Stimulated activated naive CD8-positive, alpha-beta T cell treated with anti-CD3 and anti-CD28 coated beads, Interleukin-15, amount 100 ng/mL, for 72 hours (primary cell): Measurements from ENCODE around the gene MXI1.
"Not testable (repeated sequence)": the region's sequence is repeated elsewhere in the genome, so short reads cannot be mapped to it uniquely, and the experiment has no call there.

Experiments
- ATAC-seq: fragments of 150-1000 bp; cut with Tn5 transposase; 2 replicates; pipeline ENCODE4 v1.10.0; 2021; ENCODE audit warnings: mild to moderate bottlenecking, moderate library complexity
- DNase-seq, 2 donors: peaks; one replicate each; pipeline ENCODE4 v3.0.0; 2021 to 2022
- H3K27ac Mint-ChIP-seq, 2 donors: one replicate each; pipeline ENCODE4 v1.8.0; 2022; ENCODE audit warnings: mild to moderate bottlenecking in 2 of 2, mixed read lengths in 2 of 2, moderate library complexity in 2 of 2
- H3K27me3 Mint-ChIP-seq: one replicate; pipeline ENCODE4 v1.8.0; 2022; ENCODE audit warnings: mixed read lengths
- H3K4me1 Mint-ChIP-seq: one replicate; pipeline ENCODE4 v1.8.0; 2022; ENCODE audit warnings: mild to moderate bottlenecking, mixed read lengths
- H3K4me3 Mint-ChIP-seq, 2 donors: one replicate each; pipeline ENCODE4 v1.8.0; 2022; ENCODE audit warnings: mild to moderate bottlenecking in 2 of 2, mixed read lengths in 2 of 2, moderate library complexity in 1 of 2
- H3K9me3 Mint-ChIP-seq, 2 donors: one replicate each; pipeline ENCODE4 v1.8.0; 2022; ENCODE audit warnings: mixed read lengths in 2 of 2

MXI1 gene

DNA sequence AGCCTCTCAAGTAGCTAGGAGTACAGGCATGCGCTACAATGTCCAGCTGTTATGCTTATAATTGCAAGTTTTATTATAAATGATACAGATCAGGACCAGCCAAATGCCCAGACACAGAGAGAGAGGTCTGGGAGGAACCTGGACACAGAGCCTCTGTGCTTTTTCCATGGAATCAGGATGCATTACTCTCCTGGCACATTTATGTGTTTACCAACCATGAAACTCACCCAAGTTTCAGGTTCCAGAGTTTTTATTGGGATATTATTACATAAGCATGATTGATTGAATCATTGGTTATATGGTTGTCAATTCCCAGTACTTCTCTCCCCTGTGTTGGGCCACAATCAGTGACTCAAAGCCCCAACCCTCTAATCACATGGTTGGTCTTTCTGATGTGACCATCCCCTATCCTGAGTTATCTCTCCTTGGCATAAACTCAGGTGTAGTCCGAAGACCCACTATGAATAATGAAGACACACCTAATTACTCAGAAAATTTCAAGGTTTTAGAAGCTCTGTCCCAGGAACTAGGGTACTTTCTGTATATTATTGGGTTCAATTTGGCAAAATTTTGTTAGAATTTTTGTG, 30.6 kb downstream of the MXI1 start:
- DNase-seq (no peak), ATAC-seq (no peak)
- Mint-ChIP-seq H3K9me3 (no peaks in the 10 kb centered on the region), H3K4me1 (peaks cover 17% of the 10 kb centered on the region), H3K4me3 (no peak overlapping the region), H3K27me3 (no peaks in the 10 kb centered on the region), H3K27ac (no peak overlapping the region)

GRCh38 chr10:110239892-110240291, 32.5 kb downstream of the MXI1 start:
- no peak overlapping the region for H3K4me3 Mint-ChIP-seq
- no peak overlapping the region for H3K27ac Mint-ChIP-seq
- peaks cover 17% of the 10 kb centered on the region for H3K4me1 Mint-ChIP-seq
- no peak for ATAC-seq
- no peaks in the 10 kb centered on the region for H3K9me3 Mint-ChIP-seq
- no peak for DNase-seq
- H3K27me3 Mint-ChIP-seq: no peaks in the 10 kb centered on the region

- H3K4me1 Mint-ChIP-seq: peaks cover 17% of the 10 kb centered on the region
- H3K27ac Mint-ChIP-seq: no peak overlapping the region
- ATAC-seq: no peak
Measured at GRCh38 chr10:110241407-110241806, 34.0 kb downstream of the MXI1 start.

GRCh38 chr10:110241841-110242240, 34.4 kb downstream of the MXI1 start:
- H3K9me3 Mint-ChIP-seq: no peaks in the 10 kb centered on the region
- H3K27ac Mint-ChIP-seq: no peak overlapping the region
- H3K4me3 Mint-ChIP-seq: no peak overlapping the region
- H3K27me3 Mint-ChIP-seq: peaks cover 8% of the 10 kb centered on the region
- no peak for ATAC-seq
- DNase-seq: no peak
- peaks cover 17% of the 10 kb centered on the region for H3K4me1 Mint-ChIP-seq

More at GRCh38 chr10:110241407-110241806, 34.0 kb downstream of the MXI1 start:
- Mint-ChIP-seq H3K4me3 (peak overlapping the region in 1 of 2 donors; percentile 9), H3K9me3 (no peaks in the 10 kb centered on the region), H3K27me3 (peaks cover 8% of the 10 kb centered on the region)
- DNase-seq: no peak

- no peak overlapping the region for H3K4me3 Mint-ChIP-seq
- peaks cover 17% of the 10 kb centered on the region for H3K4me1 Mint-ChIP-seq
- ATAC-seq: no peak
- H3K27me3 Mint-ChIP-seq: peaks cover 8% of the 10 kb centered on the region
- H3K27ac Mint-ChIP-seq: no peak overlapping the region
- H3K9me3 Mint-ChIP-seq: no peaks in the 10 kb centered on the region
- DNase-seq: no peak
Measured at GRCh38 chr10:110242511-110242910, 35.1 kb downstream of the MXI1 start.

- ATAC-seq: no peak
- no peak for DNase-seq
- peaks cover 22% of the 10 kb centered on the region for H3K4me1 Mint-ChIP-seq
- no peak overlapping the region for H3K4me3 Mint-ChIP-seq
- no peaks in the 10 kb centered on the region for H3K9me3 Mint-ChIP-seq
- H3K27ac Mint-ChIP-seq: no peak overlapping the region
- peaks cover 8% of the 10 kb centered on the region for H3K27me3 Mint-ChIP-seq
Measured at GRCh38 chr10:110244550-110244949, 37.1 kb downstream of the MXI1 start.

DNA sequence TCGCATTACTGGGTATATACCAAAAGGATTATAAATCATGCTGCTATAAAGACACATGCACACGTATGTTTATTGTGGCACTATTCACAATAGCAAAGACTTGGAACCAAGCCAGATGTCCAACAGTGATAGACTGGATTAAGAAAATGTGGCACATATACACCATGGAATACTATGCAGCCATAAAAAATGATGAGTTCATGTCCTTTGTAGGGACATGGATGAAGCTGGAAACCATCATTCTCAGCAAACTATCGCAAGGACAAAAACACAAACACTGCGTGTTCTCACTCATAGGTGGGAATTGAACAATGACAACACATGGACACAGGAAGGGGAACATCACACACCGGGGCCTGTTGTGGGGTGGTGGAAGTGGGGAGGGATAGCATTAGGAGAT, 40.4 kb downstream of the MXI1 start:
- H3K27ac Mint-ChIP-seq, H3K4me3 Mint-ChIP-seq, DNase-seq, H3K9me3 Mint-ChIP-seq, ATAC-seq, H3K27me3 Mint-ChIP-seq: not testable (repeated sequence)
- H3K4me1 Mint-ChIP-seq: peaks cover 33% of the 10 kb centered on the region

DNA sequence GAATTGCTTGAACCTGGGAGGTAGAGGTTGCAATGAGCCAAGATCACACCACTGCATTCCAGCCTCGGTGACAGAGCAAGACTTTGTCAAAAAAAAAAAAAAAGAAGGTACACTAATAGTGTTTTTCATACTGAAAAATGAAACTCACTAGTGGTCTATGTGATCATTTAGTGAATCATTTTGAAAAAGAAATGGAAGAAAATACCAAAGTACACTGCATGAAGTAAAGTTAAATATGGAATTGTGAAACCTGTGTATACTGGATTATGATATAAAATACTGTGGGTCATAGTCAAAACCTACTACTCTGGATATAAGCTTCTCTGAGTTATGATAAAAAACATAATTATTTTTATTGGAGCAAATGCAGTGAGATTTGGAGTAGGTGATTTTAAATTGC, 42.1 kb downstream of the MXI1 start:
- not testable (repeated sequence) for H3K4me3 Mint-ChIP-seq

GRCh38 chr10:110251392-110251791, 44.0 kb downstream of the MXI1 start:
- not testable (repeated sequence) for H3K9me3 Mint-ChIP-seq, DNase-seq, H3K27me3 Mint-ChIP-seq
- Mint-ChIP-seq H3K4me3 (peak overlapping the region; percentile 48 to 68), H3K27ac (peak overlapping the region; percentile 10 to 61), H3K4me1 (peaks cover 33% of the 10 kb centered on the region)
- ATAC-seq: peak; percentile 89

More for the DNA sequence above, 42.1 kb downstream of the MXI1 start:
- H3K9me3 Mint-ChIP-seq, H3K27me3 Mint-ChIP-seq, H3K27ac Mint-ChIP-seq, DNase-seq: not testable (repeated sequence)
- H3K4me1 Mint-ChIP-seq: peaks cover 33% of the 10 kb centered on the region
- ATAC-seq: peak; percentile 82

DNA sequence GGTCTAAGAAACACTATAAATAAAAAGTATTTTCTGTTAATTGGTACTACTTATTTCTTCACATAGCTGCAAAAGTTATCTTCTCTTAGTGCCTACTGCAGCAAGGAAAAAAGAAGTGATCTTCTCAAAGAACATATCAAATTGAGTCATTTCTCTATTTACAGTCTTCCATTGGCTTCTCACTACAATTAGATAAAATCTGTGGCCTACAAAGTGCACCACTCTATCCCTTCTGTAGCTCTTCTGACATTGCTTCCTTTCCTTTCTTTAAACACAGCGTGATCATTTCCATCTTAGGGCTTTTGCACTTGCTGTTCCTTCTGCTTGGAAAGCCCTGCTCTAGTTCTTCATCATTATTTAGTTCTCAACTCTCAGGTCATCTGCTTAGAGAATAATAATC, 44.7 kb downstream of the MXI1 start:
- ATAC-seq (no peak), DNase-seq (no peak)
- peaks cover 33% of the 10 kb centered on the region for H3K4me1 Mint-ChIP-seq
- H3K27me3 Mint-ChIP-seq: no peaks in the 10 kb centered on the region
- H3K27ac Mint-ChIP-seq: no peak overlapping the region
- no peak overlapping the region for H3K4me3 Mint-ChIP-seq
- no peaks in the 10 kb centered on the region for H3K9me3 Mint-ChIP-seq

DNA sequence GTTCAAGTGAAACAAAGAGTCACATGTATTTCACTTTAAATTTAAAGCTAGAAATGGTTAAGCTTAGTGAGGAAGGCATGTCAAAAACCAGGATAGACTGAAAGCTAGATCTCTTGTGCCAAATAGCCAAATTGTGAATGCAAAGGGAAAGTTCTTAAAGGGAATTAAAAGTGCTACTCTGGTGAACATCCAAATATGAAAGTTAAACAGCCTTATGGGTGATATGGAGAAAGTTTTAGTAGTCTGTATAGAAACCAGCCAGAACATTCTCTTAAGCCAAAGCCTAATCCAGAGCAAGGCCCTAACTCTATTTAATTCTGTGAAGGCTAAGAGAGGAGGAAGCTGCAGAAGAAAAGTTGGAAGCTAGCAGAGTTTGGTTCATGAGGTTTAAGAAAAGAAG, 47.1 kb downstream of the MXI1 start:
- Mint-ChIP-seq H3K27ac (no peak overlapping the region), H3K4me3 (no peak overlapping the region), H3K27me3 (no peaks in the 10 kb centered on the region), H3K9me3 (no peaks in the 10 kb centered on the region), H3K4me1 (peaks cover 28% of the 10 kb centered on the region)
- ATAC-seq (no peak), DNase-seq (no peak)

GRCh38 chr10:110258542-110258941, 51.1 kb downstream of the MXI1 start:
- no peaks in the 10 kb centered on the region for H3K4me1 Mint-ChIP-seq
- ATAC-seq: no peak
- DNase-seq: no peak
- H3K27ac Mint-ChIP-seq: no peak overlapping the region
- no peak overlapping the region for H3K4me3 Mint-ChIP-seq
- H3K9me3 Mint-ChIP-seq: no peaks in the 10 kb centered on the region
- H3K27me3 Mint-ChIP-seq: no peaks in the 10 kb centered on the region

DNA sequence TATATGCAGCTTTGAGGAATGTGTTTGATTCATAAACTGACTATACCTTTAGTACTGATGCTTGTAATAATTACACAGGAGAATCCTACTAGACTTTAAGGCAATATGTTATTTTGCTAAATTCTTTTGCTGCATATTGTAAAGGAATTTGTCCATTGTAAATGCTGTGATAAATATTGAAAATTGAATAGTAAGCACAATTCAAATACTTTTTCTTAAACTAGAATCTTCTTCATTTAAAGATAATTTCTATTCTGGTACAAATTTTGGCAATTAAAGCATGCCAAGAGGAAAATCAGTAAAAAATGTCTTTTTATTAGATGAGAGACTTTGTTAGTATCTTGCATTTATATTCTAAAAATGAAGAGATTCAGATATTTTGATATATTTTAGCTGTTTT, 51.9 kb downstream of the MXI1 start:
- Mint-ChIP-seq H3K27me3 (no peaks in the 10 kb centered on the region), H3K9me3 (no peaks in the 10 kb centered on the region), H3K27ac (no peak overlapping the region), H3K4me1 (no peaks in the 10 kb centered on the region), H3K4me3 (no peak overlapping the region)
- ATAC-seq (no peak), DNase-seq (no peak)

GRCh38 chr10:110260746-110261477, 53.5 kb downstream of the MXI1 start:
- H3K4me1 Mint-ChIP-seq: no peaks in the 10 kb centered on the region
- ATAC-seq (no peak), DNase-seq (no peak)
- H3K9me3 Mint-ChIP-seq: no peaks in the 10 kb centered on the region
- no peak overlapping the region for H3K27ac Mint-ChIP-seq
- H3K4me3 Mint-ChIP-seq: no peak overlapping the region
- no peaks in the 10 kb centered on the region for H3K27me3 Mint-ChIP-seq

GRCh38 chr10:110263164-110263563, 55.8 kb downstream of the MXI1 start:
- Mint-ChIP-seq H3K27me3 (no peaks in the 10 kb centered on the region), H3K4me3 (no peak overlapping the region)

GRCh38 chr10:110265573-110266193, 58.3 kb downstream of the MXI1 start:
- Mint-ChIP-seq H3K27me3 (no peaks in the 10 kb centered on the region), H3K27ac (no peak overlapping the region)
- ATAC-seq: no peak

More at GRCh38 chr10:110263164-110263563, 55.8 kb downstream of the MXI1 start:
- no peaks in the 10 kb centered on the region for H3K4me1 Mint-ChIP-seq
- no peak overlapping the region for H3K27ac Mint-ChIP-seq
- DNase-seq (no peak), ATAC-seq (no peak)
- no peaks in the 10 kb centered on the region for H3K9me3 Mint-ChIP-seq

More at GRCh38 chr10:110265573-110266193, 58.3 kb downstream of the MXI1 start:
- no peaks in the 10 kb centered on the region for H3K9me3 Mint-ChIP-seq
- H3K4me3 Mint-ChIP-seq: no peak overlapping the region
- no peak for DNase-seq
- peaks cover 12% of the 10 kb centered on the region for H3K4me1 Mint-ChIP-seq
